HEK293 (cell line): ENCODE measurements around the gene RGS12.
A peak's percentile ranks its signal among the peaks of the same experiment; 100 is the strongest.

Experiments
- CTCF ChIA-PET: fragments of 350-600 bp; formaldehyde crosslinking; extraction: SDS; loops from one replicate; lab custom pipeline; 2021; ENCODE audit warnings: antibody characterized with exemption; lab: Yijun Ruan, JAX
- POLR2A ChIA-PET: fragments of 300-600 bp; formaldehyde crosslinking; extraction: SDS; loops from one replicate; lab custom pipeline; 2020; ENCODE audit warnings: antibody characterized with exemption, inconsistent platforms; lab: Yijun Ruan, JAX
- H3K27ac ChIP-seq: fragments of 200-500 bp; sonication (Bioruptor generic); 2 replicates; pipeline ENCODE4 v1.5.1; 2014; ENCODE audit warnings: low read depth, low read length, control low read depth, inconsistent platforms; ENCODE audit errors: extremely low read depth
- H3K36me3 ChIP-seq, 2 experiments: fragments of 200-500 bp in 1 of 2; sonication (Bioruptor generic) in 1 of 2; 1 replicate in 1 of 2; 2 replicates in 1 of 2; pipeline ENCODE4 v1.5.1; 2014 to 2017; ENCODE audit warnings: inconsistent platforms in 2 of 2, low read length in 2 of 2; ENCODE audit not compliant: control insufficient read depth in 2 of 2, insufficient read depth in 1 of 2
- H3K4me1 ChIP-seq: fragments of 200-500 bp; sonication (Bioruptor generic); 2 replicates; pipeline ENCODE4 v1.5.1; 2014; ENCODE audit warnings: mild to moderate bottlenecking, low read length, inconsistent platforms; ENCODE audit not compliant: control insufficient read depth, insufficient read depth
- H3K4me3 ChIP-seq: 2 replicates; pipeline ENCODE4 v1.5.1; 2011; ENCODE audit warnings: low read depth, mild to moderate bottlenecking, control low read depth, low read length, moderate library complexity
- H3K9me3 ChIP-seq: fragments of 200-500 bp; sonication (Bioruptor generic); 2 replicates; pipeline ENCODE4 v1.5.1; 2014; ENCODE audit warnings: low read depth, low read length, inconsistent platforms; ENCODE audit not compliant: control insufficient read depth, insufficient read depth
- KLF1 ChIP-seq: fragments of 450-650 bp; formaldehyde crosslinking; IDR thresholded peaks from 2 replicates; pipeline ENCODE4 v1.5.1; 2016; ENCODE audit warnings: missing biosample characterization, missing genetic modification characterization
- YY1 ChIP-seq: fragments of 450-650 bp; formaldehyde crosslinking; IDR thresholded peaks from 2 replicates; pipeline ENCODE4 v1.5.1; 2018; ENCODE audit warnings: missing biosample characterization, missing genetic modification characterization
- ZFHX2 ChIP-seq: fragments of 450-650 bp; formaldehyde crosslinking; conservative IDR thresholded peaks from 2 replicates; pipeline ENCODE4 v1.5.1; 2016; ENCODE audit warnings: missing biosample characterization, missing genetic modification characterization
- ZFP3 ChIP-seq: fragments of 450-650 bp; formaldehyde crosslinking; IDR thresholded peaks from 2 replicates; pipeline ENCODE4 v1.5.1; 2016; ENCODE audit warnings: low read depth, missing biosample characterization, missing genetic modification characterization
- ZNF10 ChIP-seq: fragments of 450-650 bp; formaldehyde crosslinking; IDR thresholded peaks from 2 replicates; pipeline ENCODE4 v1.5.1; 2017; ENCODE audit warnings: missing biosample characterization, missing genetic modification characterization
- ZNF114 ChIP-seq: fragments of 450-650 bp; formaldehyde crosslinking; IDR thresholded peaks from 2 replicates; pipeline ENCODE4 v1.5.0; 2017; ENCODE audit warnings: missing biosample characterization, missing genetic modification characterization
- ZNF221 ChIP-seq: fragments of 450-650 bp; formaldehyde crosslinking; IDR thresholded peaks from 2 replicates; pipeline ENCODE4 v1.5.1; 2017; ENCODE audit warnings: missing biosample characterization, missing genetic modification characterization, borderline replicate concordance
- ZNF529 ChIP-seq: fragments of 450-650 bp; formaldehyde crosslinking; IDR thresholded peaks from 2 replicates; pipeline ENCODE4 v1.5.1; 2017; ENCODE audit warnings: missing genetic modification characterization, missing biosample characterization; ENCODE audit not compliant: insufficient replicate concordance
- ZNF530 ChIP-seq: fragments of 450-650 bp; formaldehyde crosslinking; IDR thresholded peaks from 2 replicates; pipeline ENCODE4 v1.5.1; 2016; ENCODE audit warnings: low read depth, missing biosample characterization, missing genetic modification characterization
- ZNF544 ChIP-seq: fragments of 450-650 bp; formaldehyde crosslinking; IDR thresholded peaks from 2 replicates; pipeline ENCODE4 v1.5.0; 2017; ENCODE audit warnings: missing biosample characterization, missing genetic modification characterization
- ZNF555 ChIP-seq: fragments of 450-650 bp; formaldehyde crosslinking; conservative IDR thresholded peaks from 2 replicates; pipeline ENCODE4 v1.5.1; 2017; ENCODE audit warnings: missing biosample characterization, mild to moderate bottlenecking, missing genetic modification characterization, inconsistent platforms
- ZNF701 ChIP-seq: fragments of 450-650 bp; formaldehyde crosslinking; IDR thresholded peaks from 2 replicates; pipeline ENCODE4 v1.5.1; 2016; ENCODE audit warnings: missing biosample characterization, missing genetic modification characterization
- TF ChIP-seq, protein P1 (sequence below): fragments of 450-650 bp; formaldehyde crosslinking; IDR thresholded peaks from 2 replicates; pipeline ENCODE4 v1.5.1; 2016; ENCODE audit warnings: missing biosample characterization, missing genetic modification characterization

Gene RGS12

DNA sequence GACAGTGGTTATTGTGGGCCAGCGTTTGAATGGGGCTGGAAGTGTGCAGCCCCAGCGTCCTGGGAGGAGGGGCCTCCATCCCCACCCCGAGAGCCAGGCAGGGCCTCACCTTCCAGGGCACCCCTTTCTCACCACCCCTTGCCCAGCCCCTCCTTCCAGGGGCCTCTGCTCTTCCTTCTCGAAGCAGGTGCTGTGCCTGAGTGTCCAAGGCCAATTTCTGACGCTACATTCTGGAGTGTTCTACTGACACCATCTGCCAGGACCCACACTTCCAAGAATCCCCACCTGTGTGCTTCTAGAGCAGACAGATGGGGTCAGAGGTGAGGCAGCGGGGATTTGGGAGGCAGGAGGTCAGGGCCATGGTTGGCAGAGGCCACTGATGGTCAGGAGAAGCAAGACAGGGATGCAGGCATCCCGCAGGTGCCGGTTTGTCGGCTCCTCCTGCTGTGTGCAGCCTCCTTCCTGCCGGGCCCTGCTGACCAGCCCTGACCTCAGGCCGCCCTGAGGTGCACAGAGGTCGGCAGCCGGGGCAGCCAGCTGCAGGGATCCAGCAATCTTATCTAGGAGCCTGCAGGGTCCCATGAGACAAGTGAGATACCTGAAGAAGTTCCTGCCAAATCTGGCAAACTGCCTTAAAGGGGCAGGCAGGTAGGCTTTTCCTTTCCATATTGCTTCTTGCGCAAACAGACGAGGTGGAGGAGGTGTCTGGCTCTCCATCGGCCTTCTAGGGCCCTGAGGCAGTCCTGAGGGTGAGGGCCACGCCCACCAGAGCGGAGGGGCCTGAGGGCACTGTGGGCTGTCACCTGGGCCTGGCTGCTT, 25.0 kb upstream of the RGS12 start (continued):
- TF ChIP-seq ZNF544 (tag by site-specific recombination): no peak
- TF ChIP-seq YY1 (tag by site-specific recombination): no peak
- no peak for TF ChIP-seq ZNF114
- TF ChIP-seq ZNF530 (tag by site-specific recombination): no peak
- TF ChIP-seq, protein P1, sequence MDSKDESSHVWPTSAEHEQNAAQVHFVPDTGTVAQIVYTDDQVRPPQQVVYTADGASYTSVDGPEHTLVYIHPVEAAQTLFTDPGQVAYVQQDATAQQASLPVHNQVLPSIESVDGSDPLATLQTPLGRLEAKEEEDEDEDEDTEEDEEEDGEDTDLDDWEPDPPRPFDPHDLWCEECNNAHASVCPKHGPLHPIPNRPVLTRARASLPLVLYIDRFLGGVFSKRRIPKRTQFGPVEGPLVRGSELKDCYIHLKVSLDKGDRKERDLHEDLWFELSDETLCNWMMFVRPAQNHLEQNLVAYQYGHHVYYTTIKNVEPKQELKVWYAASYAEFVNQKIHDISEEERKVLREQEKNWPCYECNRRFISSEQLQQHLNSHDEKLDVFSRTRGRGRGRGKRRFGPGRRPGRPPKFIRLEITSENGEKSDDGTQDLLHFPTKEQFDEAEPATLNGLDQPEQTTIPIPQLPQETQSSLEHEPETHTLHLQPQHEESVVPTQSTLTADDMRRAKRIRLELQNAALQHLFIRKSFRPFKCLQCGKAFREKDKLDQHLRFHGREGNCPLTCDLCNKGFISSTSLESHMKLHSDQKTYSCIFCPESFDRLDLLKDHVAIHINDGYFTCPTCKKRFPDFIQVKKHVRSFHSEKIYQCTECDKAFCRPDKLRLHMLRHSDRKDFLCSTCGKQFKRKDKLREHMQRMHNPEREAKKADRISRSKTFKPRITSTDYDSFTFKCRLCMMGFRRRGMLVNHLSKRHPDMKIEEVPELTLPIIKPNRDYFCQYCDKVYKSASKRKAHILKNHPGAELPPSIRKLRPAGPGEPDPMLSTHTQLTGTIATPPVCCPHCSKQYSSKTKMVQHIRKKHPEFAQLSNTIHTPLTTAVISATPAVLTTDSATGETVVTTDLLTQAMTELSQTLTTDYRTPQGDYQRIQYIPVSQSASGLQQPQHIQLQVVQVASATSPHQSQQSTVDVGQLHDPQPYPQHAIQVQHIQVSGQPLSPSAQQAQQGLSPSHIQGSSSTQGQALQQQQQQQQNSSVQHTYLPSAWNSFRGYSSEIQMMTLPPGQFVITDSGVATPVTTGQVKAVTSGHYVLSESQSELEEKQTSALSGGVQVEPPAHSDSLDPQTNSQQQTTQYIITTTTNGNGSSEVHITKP (tag by site-specific recombination): no peak

DNA sequence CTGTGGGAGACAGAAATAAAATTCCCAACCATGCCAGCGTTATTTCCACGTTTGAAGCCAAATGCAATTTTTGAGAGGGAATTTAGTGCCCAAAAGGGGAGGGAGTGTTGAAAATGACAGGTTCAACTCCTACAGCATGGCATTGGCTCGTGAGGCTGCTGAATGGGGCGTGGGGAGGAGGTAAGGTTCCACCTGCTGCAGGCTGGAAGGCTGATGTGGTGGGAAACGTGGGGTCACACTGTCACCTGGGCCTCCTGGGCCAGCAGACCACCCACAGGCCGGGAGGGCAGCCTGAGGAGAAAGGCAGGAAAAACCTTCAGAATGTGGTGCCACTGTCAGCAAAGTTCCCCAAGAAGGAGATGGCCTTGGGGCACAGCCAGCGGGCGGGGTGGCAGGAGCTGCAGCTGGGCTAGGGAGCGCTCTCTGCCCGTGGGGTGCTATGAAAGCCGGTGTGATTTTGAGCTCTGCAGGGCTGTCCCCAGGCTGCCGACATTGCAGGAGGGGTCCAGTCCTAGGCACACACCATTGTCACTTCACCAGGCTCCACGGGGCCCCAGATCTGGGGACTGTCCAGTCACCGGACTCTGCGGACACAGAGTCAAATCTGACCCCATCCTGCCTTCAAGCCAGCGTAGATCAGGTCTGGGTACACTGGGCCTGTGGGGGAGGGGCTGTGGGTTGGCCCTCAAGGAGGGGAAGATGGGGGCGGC, 24.3 kb upstream of the RGS12 start:
- no peak for TF ChIP-seq KLF1 (tag by site-specific recombination)
- TF ChIP-seq ZNF10 (tag by site-specific recombination): no peak
- no peak for TF ChIP-seq ZNF701 (tag by site-specific recombination)
- TF ChIP-seq ZNF529 (tag by site-specific recombination): no peak
- peak; percentile 14; the same call in 1 of the 2 replicates for TF ChIP-seq ZFHX2
- no peak for TF ChIP-seq ZNF221 (tag by site-specific recombination)
- H3K9me3 ChIP-seq: no peaks in the 10 kb centered on the region
- no peaks in the 10 kb centered on the region for H3K36me3 ChIP-seq
- H3K4me3 ChIP-seq: no peak overlapping the region
- no peaks in the 10 kb centered on the region for H3K4me1 ChIP-seq
- ChIA-PET POLR2A (no interaction called here), CTCF (no interaction called here)
- H3K27ac ChIP-seq: no peak overlapping the region

DNA sequence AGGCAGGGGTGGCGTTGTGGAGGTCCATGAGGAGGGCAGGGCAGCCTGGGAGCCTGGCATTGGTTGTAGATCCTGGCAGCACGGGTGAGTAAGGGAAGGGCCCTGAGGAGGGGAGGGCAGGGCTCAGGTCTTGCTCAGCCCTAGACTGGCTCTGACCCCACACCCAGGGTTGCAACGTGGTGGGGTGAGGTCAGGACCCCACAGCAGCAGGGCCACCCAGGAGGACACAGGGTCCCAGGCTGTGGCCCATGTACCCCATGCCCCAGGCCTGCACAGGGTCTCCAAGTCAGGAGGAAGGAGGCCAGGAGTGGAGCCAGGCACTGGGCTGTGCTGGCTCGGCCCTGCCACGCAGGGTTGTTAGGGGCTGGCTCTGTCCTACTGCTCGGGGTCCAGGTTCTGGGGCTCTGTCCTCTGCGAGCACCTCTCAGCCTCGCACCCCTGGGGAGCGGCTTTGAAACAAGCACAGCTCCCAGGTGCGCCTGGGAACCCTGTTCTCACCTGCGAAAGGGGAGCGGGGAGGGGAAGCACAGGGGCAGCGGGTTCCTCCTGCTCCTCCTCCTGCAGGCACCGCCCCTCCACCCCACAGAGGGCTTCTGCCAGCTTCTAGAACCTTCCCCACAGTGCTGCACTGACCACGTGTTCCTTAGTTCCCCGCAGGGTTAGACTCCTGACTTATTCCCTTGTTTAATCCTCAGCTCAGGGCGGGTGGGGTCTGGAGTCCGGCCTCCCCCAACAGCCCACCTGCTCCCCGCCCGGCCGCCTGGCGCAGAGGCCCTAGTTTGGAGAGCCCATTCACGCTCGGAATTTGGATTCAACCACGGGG, 23.5 kb upstream of the RGS12 start:
- CTCF ChIA-PET: interaction anchor here (1.7 kb wide), 1 partner anchor 210 kb away, joined by 6 read pairs; no protein-coding TSS in a partner anchor
- no peak overlapping the region for H3K4me3 ChIP-seq
- TF ChIP-seq ZFP3 (tag by site-specific recombination) (no peak), ZNF555 (no peak)
- POLR2A ChIA-PET: no interaction called here
- H3K9me3 ChIP-seq: no peaks in the 10 kb centered on the region
- H3K4me1 ChIP-seq: no peaks in the 10 kb centered on the region
- H3K36me3 ChIP-seq: no peaks in the 10 kb centered on the region
- no peak overlapping the region for H3K27ac ChIP-seq
